ENCODE measurements around the gene PRM3.
"Not testable (repeated sequence)": the region's sequence is repeated elsewhere in the genome, so short reads cannot be mapped to it uniquely, and the experiment has no call there.

PRM3 gene

DNA sequence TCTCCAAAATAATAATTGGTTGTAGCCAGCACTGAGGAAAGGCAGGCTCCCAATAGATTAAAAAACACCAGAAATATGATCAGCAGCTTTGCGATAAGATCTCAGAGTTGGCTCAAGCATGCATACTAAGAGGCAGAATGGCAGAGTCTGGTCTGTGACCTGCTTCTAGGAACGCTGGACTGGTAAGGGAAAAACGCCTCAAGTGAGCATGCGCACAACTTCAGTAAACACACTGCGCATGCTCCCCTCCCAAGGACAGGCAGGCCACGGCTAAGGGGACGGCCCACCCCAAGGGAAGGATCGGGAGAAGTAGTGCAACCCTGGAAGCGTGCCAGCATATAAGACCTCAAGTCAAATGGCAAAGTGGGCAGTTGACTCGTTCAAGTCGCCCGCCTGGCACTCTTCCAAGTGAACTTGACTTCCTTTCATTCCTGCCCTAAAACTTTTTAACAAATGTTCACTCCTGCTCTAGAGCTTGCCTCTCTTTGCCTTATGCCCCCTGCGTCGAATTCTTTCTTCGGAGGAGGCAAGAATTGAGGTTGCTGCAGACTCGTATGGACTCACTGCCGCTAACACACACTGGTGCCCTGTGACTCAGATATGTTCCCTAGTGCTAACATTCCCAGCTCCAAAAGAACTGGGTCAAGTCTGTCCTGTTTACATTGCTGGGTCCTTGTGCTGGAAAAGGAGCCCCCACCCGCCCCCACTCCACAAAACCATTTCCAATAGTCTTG, 30.1 kb upstream of the PRM3 start:
- DNase-seq (ENCODE audit: low read depth): no peak
- TF ChIP-seq CTCF (conservative IDR thresholded peaks at IDR 0.05; ENCODE audit: low read depth, low read length): no peak
- no peak overlapping the region for H3K4me3 ChIP-seq (ENCODE audit: low read depth, low read length)

DNA sequence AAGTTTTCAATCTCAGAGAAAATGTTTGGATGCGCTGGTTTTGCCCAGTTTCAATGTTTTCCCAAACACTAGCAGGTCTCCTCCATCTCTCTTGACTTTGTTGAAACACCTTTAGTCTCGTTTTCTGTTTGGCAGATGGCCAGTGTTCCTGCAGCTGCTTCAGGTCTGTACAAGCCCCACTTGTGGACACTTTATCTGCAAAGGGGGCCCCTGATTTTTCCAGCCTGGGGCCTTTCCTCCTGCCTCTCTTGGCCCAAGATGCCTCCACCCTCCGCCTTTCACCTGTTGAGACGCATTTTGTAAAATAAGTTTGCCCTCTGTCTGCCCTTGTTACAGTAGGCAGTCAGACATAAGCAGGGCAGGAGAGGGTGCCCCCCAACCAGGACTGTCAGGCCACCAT, 29.5 kb upstream of the PRM3 start:
- TF ChIP-seq CTCF (conservative IDR thresholded peaks at IDR 0.05; ENCODE audit: low read depth, low read length): no peak
- no peak for DNase-seq (ENCODE audit: low read depth)
- H3K4me3 ChIP-seq (ENCODE audit: low read depth, low read length): no peak overlapping the region

DNA sequence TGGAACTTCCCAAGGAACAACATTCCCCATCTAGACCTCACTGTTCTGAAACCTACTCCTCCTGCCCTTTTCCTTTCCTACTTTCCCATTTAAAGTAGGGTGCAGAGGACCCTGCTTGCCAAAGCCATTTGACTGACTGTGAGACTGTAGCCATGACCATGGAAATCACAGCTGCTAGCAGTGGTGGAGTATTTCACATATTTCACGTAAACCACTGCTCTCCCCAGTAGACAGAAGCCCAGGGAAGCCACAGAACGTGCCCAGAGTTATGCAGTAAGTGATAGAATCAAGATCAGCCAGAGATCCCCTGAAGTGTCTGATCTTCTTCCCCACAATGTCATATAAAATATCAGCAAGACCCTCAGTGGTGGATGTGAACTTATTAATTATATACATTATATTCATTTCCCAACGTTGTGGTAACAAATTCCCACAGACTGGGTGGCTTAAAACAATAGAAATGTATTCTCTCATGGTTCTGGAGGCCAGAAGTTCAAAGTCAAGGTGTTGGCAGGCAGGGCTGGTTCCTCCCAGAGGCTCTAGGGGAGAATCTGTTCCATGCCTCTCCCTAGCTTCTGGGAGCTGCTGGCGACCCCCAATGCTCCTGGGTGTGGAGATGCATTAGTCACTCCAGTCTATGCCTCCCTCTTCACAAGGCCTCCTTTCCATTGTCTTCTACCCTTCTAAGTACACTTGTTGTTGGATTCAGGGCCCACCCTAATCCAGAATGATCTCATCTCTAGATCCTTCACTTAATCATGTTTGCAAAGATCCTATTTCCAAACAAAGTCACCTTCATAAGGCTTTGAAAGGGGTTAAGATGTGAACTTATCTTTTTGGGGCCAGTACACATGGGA, 28.4 kb upstream of the PRM3 start:
- DNase-seq (ENCODE audit: low read depth): no peak
- H3K4me3 ChIP-seq (ENCODE audit: low read depth, low read length): no peak overlapping the region
- no peak for TF ChIP-seq CTCF (conservative IDR thresholded peaks at IDR 0.05; ENCODE audit: low read depth, low read length)

DNA sequence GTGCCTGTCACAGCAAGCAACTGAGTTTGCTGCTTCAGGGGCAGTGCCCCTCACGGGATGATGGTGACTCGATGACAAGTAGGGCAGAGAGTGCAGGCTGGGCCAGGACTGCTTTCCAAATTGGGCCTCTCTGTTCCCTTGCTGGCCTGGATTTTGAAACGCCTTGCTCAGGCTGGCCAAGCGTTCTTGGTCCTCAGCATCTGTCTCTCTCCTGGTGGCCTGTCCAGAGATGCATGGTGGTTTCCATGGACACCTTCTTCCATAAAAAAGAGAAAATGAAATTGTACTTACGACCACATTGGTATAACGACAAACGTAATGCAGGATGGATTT, 27.1 kb upstream of the PRM3 start:
- no peak for TF ChIP-seq CTCF (conservative IDR thresholded peaks at IDR 0.05; ENCODE audit: low read depth, low read length)
- H3K4me3 ChIP-seq (ENCODE audit: low read depth, low read length): no peak overlapping the region
- no peak for DNase-seq (ENCODE audit: low read depth)

DNA sequence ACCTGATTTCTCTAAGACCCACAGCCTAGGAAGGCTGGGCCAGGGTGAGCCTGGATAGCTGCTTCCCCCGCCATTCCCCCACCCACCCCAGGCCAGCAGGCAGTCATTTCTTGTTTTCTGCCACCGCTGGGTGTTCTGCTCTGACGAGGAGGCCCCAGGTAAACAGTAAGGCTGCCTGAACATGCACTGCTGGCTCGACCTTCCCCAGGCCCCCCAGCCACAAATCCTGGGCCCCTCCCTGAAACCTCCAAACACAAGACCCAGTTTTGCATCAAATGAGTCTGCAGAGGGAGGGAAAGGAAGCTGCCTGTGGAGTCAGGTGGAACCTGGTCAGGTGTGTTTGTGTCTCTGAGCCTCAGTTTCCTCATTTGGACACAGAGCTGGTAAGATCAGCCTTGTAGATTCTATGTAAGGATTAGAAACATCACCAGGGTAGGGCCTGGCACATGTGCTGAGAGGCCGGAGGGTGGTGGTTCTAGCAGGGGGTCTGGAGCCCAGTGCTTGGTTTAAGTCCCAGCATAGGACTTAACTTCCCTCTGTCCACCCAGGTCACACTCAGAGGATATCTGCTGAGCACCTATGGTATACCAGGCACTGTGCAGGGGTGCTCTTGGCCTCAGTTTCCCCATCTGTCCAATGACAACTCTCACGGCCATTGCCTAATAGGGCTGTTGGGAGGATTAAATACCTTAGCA, 26.6 kb upstream of the PRM3 start:
- DNase-seq (ENCODE audit: low read depth): no peak
- no peak overlapping the region for H3K4me3 ChIP-seq (ENCODE audit: low read depth, low read length)
- no peak for TF ChIP-seq CTCF (conservative IDR thresholded peaks at IDR 0.05; ENCODE audit: low read depth, low read length)

- DNase-seq (ENCODE audit: low read depth); H3K4me3 ChIP-seq (ENCODE audit: low read depth, low read length): not testable (repeated sequence)
These were observed 25.6 kb upstream of the PRM3 start for GRCh38 chr16:11298950-11299547.
